ENCODE results near the gene FOXM1.

DNA sequence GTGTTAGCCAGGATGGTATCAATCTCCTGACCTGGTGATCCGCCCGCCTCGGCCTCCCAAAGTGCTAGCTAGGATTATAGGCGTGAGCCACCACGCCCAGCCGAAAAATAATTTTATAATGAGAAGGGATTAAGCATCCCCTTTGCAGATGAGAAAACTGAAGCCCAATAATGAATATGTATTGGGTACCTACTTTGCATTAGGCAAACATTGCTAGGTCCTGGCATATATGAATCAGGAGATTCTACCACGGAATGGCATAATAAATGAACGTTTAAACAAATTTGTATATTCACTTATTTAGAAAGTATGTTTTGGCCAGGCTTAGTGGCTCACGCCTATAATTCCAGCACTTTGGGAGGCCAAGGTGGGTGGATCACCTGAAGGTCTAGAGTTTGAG, 46.1 kb upstream of the FOXM1 start:
- TF ChIP-seq POLR2A (IDR thresholded peaks at IDR 0.05), result no peak
- TF ChIP-seq, protein P1, sequence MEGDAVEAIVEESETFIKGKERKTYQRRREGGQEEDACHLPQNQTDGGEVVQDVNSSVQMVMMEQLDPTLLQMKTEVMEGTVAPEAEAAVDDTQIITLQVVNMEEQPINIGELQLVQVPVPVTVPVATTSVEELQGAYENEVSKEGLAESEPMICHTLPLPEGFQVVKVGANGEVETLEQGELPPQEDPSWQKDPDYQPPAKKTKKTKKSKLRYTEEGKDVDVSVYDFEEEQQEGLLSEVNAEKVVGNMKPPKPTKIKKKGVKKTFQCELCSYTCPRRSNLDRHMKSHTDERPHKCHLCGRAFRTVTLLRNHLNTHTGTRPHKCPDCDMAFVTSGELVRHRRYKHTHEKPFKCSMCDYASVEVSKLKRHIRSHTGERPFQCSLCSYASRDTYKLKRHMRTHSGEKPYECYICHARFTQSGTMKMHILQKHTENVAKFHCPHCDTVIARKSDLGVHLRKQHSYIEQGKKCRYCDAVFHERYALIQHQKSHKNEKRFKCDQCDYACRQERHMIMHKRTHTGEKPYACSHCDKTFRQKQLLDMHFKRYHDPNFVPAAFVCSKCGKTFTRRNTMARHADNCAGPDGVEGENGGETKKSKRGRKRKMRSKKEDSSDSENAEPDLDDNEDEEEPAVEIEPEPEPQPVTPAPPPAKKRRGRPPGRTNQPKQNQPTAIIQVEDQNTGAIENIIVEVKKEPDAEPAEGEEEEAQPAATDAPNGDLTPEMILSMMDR (IDR thresholded peaks at IDR 0.05), result no peak

All from testis (tissue), 2 donors.